Spinal cord (tissue), 10 donors: ENCODE results near the gene PRKD1. TPM values are rescaled to one million over a fixed set of nuclear protein-coding genes. Genes with fewer than 3 reads are reported as not detected.

Experiments
- DNase-seq, 6 donors: peaks; one replicate each; pipeline versions ENCODE4 v3.0.0 to v3.0.0-alpha.2; 2013 to 2015; ENCODE audit warnings: low spot score in 6 of 6, low read depth in 4 of 6
- H3K27ac ChIP-seq: one replicate; pipeline ENCODE4 v1.5.1; 2013; ENCODE audit warnings: low read depth, low read length, control low read depth
- H3K27me3 ChIP-seq: one replicate; pipeline ENCODE4 v1.6.1; 2013; ENCODE audit warnings: low read length; ENCODE audit not compliant: control insufficient read depth, insufficient read depth
- H3K36me3 ChIP-seq: one replicate; pipeline ENCODE4 v1.6.1; 2013; ENCODE audit warnings: low read length; ENCODE audit not compliant: control insufficient read depth, insufficient read depth
- H3K4me1 ChIP-seq: one replicate; pipeline ENCODE4 v1.6.1; 2013; ENCODE audit warnings: low read length; ENCODE audit not compliant: control insufficient read depth, insufficient read depth
- H3K4me3 ChIP-seq: one replicate; pipeline ENCODE4 v1.5.1; 2013; ENCODE audit warnings: low read depth, low read length, control low read depth
- H3K9me3 ChIP-seq: one replicate; pipeline ENCODE4 v1.6.1; 2013; ENCODE audit warnings: low read length; ENCODE audit not compliant: control insufficient read depth, insufficient read depth
- WGBS: methylation state at CpG from one replicate; pipeline ENCODE4 v1.1.5; 2013; ENCODE audit warnings: missing lambda C conversion rate; ENCODE audit not compliant: insufficient coverage; 5-methylcytosine and 5-hydroxymethylcytosine counted together
- polyA plus RNA-seq, 2 donors: library from polyadenylated mRNA; unstranded; fragments of 120-200 nt; gene quantifications; one replicate each; pipeline ENCODE4 v1.2.1, GENCODE V29; 2013; ENCODE audit not compliant: insufficient read length in 2 of 2
- total RNA-seq, 2 donors: library from RNA; depleted of rRNA in 1 of 2; stranded (reverse); fragments of 120-200 nt in 1 of 2; fragments of >200 nt in 1 of 2; gene quantifications; one replicate each; pipeline versions ENCODE4 v1.2.3 to v1.2.4, GENCODE V29; 2013 to 2014
- donor health status: healthy.

The PRKD1 gene
- total and polyA plus RNA-seq, 4 donors: 14.4 to 23.9 (median 20.9) TPM

GRCh38 chr14:29806124-29806517 lies 121.5 kb downstream of the PRKD1 start:
- Histone ChIP-seq H3K27me3 (no peaks in the 10 kb centered on the region), H3K27ac (no peak overlapping the region), H3K4me3 (no peak overlapping the region), H3K9me3 (no peaks in the 10 kb centered on the region), H3K4me1 (peaks cover 1% of the 10 kb centered on the region), H3K36me3 (no peaks in the 10 kb centered on the region)
- WGBS: no CpG with 5 or more reads among the region's 1 CpG
- DNase-seq: no peak

GRCh38 chr14:29805415-29806123 lies 122.1 kb downstream of the PRKD1 start:
- Histone ChIP-seq H3K9me3 (no peaks in the 10 kb centered on the region), H3K4me3 (no peak overlapping the region), H3K27me3 (no peaks in the 10 kb centered on the region), H3K4me1 (no peaks in the 10 kb centered on the region), H3K27ac (no peak overlapping the region), H3K36me3 (no peaks in the 10 kb centered on the region)
- peak in 1 of 6 donors; percentile 23 for DNase-seq
- WGBS: no CpG with 5 or more reads among the region's 4 CpGs

- DNase-seq: no peak
- no peaks in the 10 kb centered on the region for H3K36me3 ChIP-seq
- WGBS: no CpG with 5 or more reads among the region's 3 CpGs
- H3K4me1 ChIP-seq: no peaks in the 10 kb centered on the region
- H3K27me3 ChIP-seq: no peaks in the 10 kb centered on the region
- H3K27ac ChIP-seq: no peak overlapping the region
- no peak overlapping the region for H3K4me3 ChIP-seq
- H3K9me3 ChIP-seq: no peaks in the 10 kb centered on the region
Measured at GRCh38 chr14:29804481-29805266, 123.0 kb downstream of the PRKD1 start.

GRCh38 chr14:29803045-29803444 lies 124.6 kb downstream of the PRKD1 start:
- Histone ChIP-seq H3K36me3 (no peaks in the 10 kb centered on the region), H3K9me3 (no peaks in the 10 kb centered on the region), H3K27ac (no peak overlapping the region), H3K4me1 (no peaks in the 10 kb centered on the region), H3K4me3 (no peak overlapping the region), H3K27me3 (no peaks in the 10 kb centered on the region)
- DNase-seq: no peak

- no peak overlapping the region for H3K27ac ChIP-seq
- no peak overlapping the region for H3K4me3 ChIP-seq
- no peak for DNase-seq
- no peaks in the 10 kb centered on the region for H3K36me3 ChIP-seq
- no peaks in the 10 kb centered on the region for H3K4me1 ChIP-seq
- no peaks in the 10 kb centered on the region for H3K27me3 ChIP-seq
- no peaks in the 10 kb centered on the region for H3K9me3 ChIP-seq
Measured at GRCh38 chr14:29802211-29802610, 125.4 kb downstream of the PRKD1 start.

GRCh38 chr14:29800961-29801360 lies 126.7 kb downstream of the PRKD1 start:
- Histone ChIP-seq H3K9me3 (no peaks in the 10 kb centered on the region), H3K4me3 (no peak overlapping the region), H3K27ac (no peak overlapping the region), H3K36me3 (no peaks in the 10 kb centered on the region), H3K27me3 (no peaks in the 10 kb centered on the region), H3K4me1 (no peaks in the 10 kb centered on the region)
- no peak for DNase-seq

GRCh38 chr14:29799464-29800095 lies 128.1 kb downstream of the PRKD1 start:
- no peak overlapping the region for H3K4me3 ChIP-seq
- WGBS: 35% methylated on average over 4 of the region's 6 CpGs
- H3K27me3 ChIP-seq: no peaks in the 10 kb centered on the region
- H3K36me3 ChIP-seq: no peaks in the 10 kb centered on the region
- H3K4me1 ChIP-seq: no peaks in the 10 kb centered on the region
- no peaks in the 10 kb centered on the region for H3K9me3 ChIP-seq
- H3K27ac ChIP-seq: no peak overlapping the region
- DNase-seq: peak in 2 of 6 donors; percentile 65 to 67

- Histone ChIP-seq H3K27me3 (no peaks in the 10 kb centered on the region), H3K9me3 (no peaks in the 10 kb centered on the region), H3K4me3 (no peak overlapping the region), H3K36me3 (no peaks in the 10 kb centered on the region), H3K4me1 (no peaks in the 10 kb centered on the region), H3K27ac (no peak overlapping the region)
- WGBS: no CpG with 5 or more reads among the region's 2 CpGs
- DNase-seq: peak in 1 of 6 donors; percentile 32
Measured at GRCh38 chr14:29798811-29799210, 128.8 kb downstream of the PRKD1 start.

GRCh38 chr14:29798108-29798663 lies 129.5 kb downstream of the PRKD1 start:
- no peak overlapping the region for H3K4me3 ChIP-seq
- DNase-seq: peak in 1 of 6 donors; percentile 87
- 86% methylated on average over 1 of the region's 2 CpGs for WGBS

More at GRCh38 chr14:29798108-29798663, 129.5 kb downstream of the PRKD1 start:
- no peak overlapping the region for H3K27ac ChIP-seq
- no peaks in the 10 kb centered on the region for H3K4me1 ChIP-seq
- no peaks in the 10 kb centered on the region for H3K9me3 ChIP-seq
- no peaks in the 10 kb centered on the region for H3K36me3 ChIP-seq
- H3K27me3 ChIP-seq: no peaks in the 10 kb centered on the region
